Measurements from ENCODE around the gene VAV3. TPM values are rescaled to one million over a fixed set of nuclear protein-coding genes. Genes with fewer than 3 reads are reported as not detected.

Gene VAV3
- total RNA-seq, 1 donor from 2014 or later = 2.1 TPM

GRCh38 chr1:107941123-107941522 lies 23.9 kb downstream of the VAV3 start:
- intact Hi-C loops (cut with micrococcal nuclease) = no loop called here
- DNase-seq = no peak
- ATAC-seq = peak; percentile 61

- ATAC-seq = no peak
- intact Hi-C loops (cut with micrococcal nuclease) = no loop called here
Observed at GRCh38 chr1:107940701-107941100, 24.3 kb downstream of the VAV3 start.

GRCh38 chr1:107940017-107940577 lies 24.9 kb downstream of the VAV3 start:
- DNase-seq (no peak), ATAC-seq (peak; percentile 77)
- intact Hi-C loops (cut with micrococcal nuclease) = no loop called here

More at GRCh38 chr1:107940701-107941100, 24.3 kb downstream of the VAV3 start:
- no peak for DNase-seq

- intact Hi-C loops (cut with micrococcal nuclease) = no loop called here
- DNase-seq = no peak
- ATAC-seq = no peak
Observed at GRCh38 chr1:107939256-107939655, 25.7 kb downstream of the VAV3 start.

GRCh38 chr1:107936498-107937481 lies 28.2 kb downstream of the VAV3 start:
- DNase-seq (no peak), ATAC-seq (peak; percentile 76)
- intact Hi-C loops (cut with micrococcal nuclease) = no loop called here

GRCh38 chr1:107935396-107936064 lies 29.4 kb downstream of the VAV3 start:
- intact Hi-C loops (cut with micrococcal nuclease) = no loop called here
- DNase-seq = no peak
- ATAC-seq = no peak

- DNase-seq (no peak), ATAC-seq (no peak)
- intact Hi-C loops (cut with micrococcal nuclease) = no loop called here
Observed at GRCh38 chr1:107934578-107934977, 30.4 kb downstream of the VAV3 start.

GRCh38 chr1:107933736-107934135 lies 31.2 kb downstream of the VAV3 start:
- no peak for ATAC-seq
- intact Hi-C loops (cut with micrococcal nuclease) = no loop called here
- no peak for DNase-seq

- no peak for ATAC-seq
- intact Hi-C loops (cut with micrococcal nuclease) = no loop called here
- no peak for DNase-seq
Observed at GRCh38 chr1:107930292-107930691, 34.7 kb downstream of the VAV3 start.

GRCh38 chr1:107927820-107928219 lies 37.2 kb downstream of the VAV3 start:
- intact Hi-C loops (cut with micrococcal nuclease) = no loop called here
- DNase-seq = no peak
- no peak for ATAC-seq

- no peak for ATAC-seq
- no peak for DNase-seq
- intact Hi-C loops (cut with micrococcal nuclease) = no loop called here
Observed at GRCh38 chr1:107926436-107927080, 38.4 kb downstream of the VAV3 start.

- intact Hi-C loops (cut with micrococcal nuclease) = no loop called here
- no peak for DNase-seq
- no peak for ATAC-seq
Observed at GRCh38 chr1:107925565-107925964, 39.4 kb downstream of the VAV3 start.

- no peak for ATAC-seq
- intact Hi-C loops (cut with micrococcal nuclease) = no loop called here
- DNase-seq = no peak
Observed at GRCh38 chr1:107920999-107921398, 44.0 kb downstream of the VAV3 start.

GRCh38 chr1:107920561-107920960 lies 44.4 kb downstream of the VAV3 start:
- intact Hi-C loops (cut with micrococcal nuclease) = no loop called here
- no peak for DNase-seq
- ATAC-seq = no peak

GRCh38 chr1:107919953-107920352 lies 45.0 kb downstream of the VAV3 start:
- intact Hi-C loops (cut with micrococcal nuclease) = no loop called here
- no peak for ATAC-seq

GRCh38 chr1:107914119-107914765 lies 50.7 kb downstream of the VAV3 start:
- DNase-seq (no peak), ATAC-seq (no peak)
- intact Hi-C loops (cut with micrococcal nuclease) = no loop called here

More at GRCh38 chr1:107919953-107920352, 45.0 kb downstream of the VAV3 start:
- no peak for DNase-seq

- intact Hi-C loops (cut with micrococcal nuclease) = no loop called here
Observed at GRCh38 chr1:107912656-107913055, 52.3 kb downstream of the VAV3 start.

GRCh38 chr1:107900090-107900945 lies 64.7 kb downstream of the VAV3 start:
- intact Hi-C loops (cut with micrococcal nuclease) = no loop called here
- no peak for DNase-seq
- ATAC-seq = no peak

More at GRCh38 chr1:107912656-107913055, 52.3 kb downstream of the VAV3 start:
- no peak for DNase-seq
- no peak for ATAC-seq
